GM10266 (cell line): ENCODE measurements around the gene ZNF518B.

Source experiments
- DNase-seq: peaks from one replicate; pipeline ENCODE4 v3.0.0; 2012; ENCODE audit errors: extremely low spot score
- CTCF ChIP-seq: IDR thresholded peaks from 2 replicates; pipeline ENCODE4 v1.5.1; 2012; ENCODE audit warnings: mild to moderate bottlenecking, low read depth; ENCODE audit not compliant: control insufficient read depth, insufficient read depth; ENCODE audit errors: missing control alignments

ZNF518B gene

GRCh38 chr4:10495651-10496050 is 38.4 kb upstream of the ZNF518B start:
- no peak for TF ChIP-seq CTCF
- no peak for DNase-seq

GRCh38 chr4:10492464-10492863 is 35.2 kb upstream of the ZNF518B start:
- no peak for TF ChIP-seq CTCF
- DNase-seq = no peak

GRCh38 chr4:10491401-10491800 is 34.2 kb upstream of the ZNF518B start:
- no peak for TF ChIP-seq CTCF
- no peak for DNase-seq

- no peak for TF ChIP-seq CTCF
- DNase-seq = no peak
Observed at GRCh38 chr4:10490996-10491395, 33.8 kb upstream of the ZNF518B start.

- no peak for TF ChIP-seq CTCF
- DNase-seq = no peak
Observed at GRCh38 chr4:10482913-10483312, 25.7 kb upstream of the ZNF518B start.

GRCh38 chr4:10480616-10481015 is 23.4 kb upstream of the ZNF518B start:
- no peak for TF ChIP-seq CTCF
- no peak for DNase-seq

GRCh38 chr4:10478621-10479020 is 21.4 kb upstream of the ZNF518B start:
- DNase-seq = no peak
- no peak for TF ChIP-seq CTCF
